Inflammatory macrophage treated with lipopolysaccharide for 4 hours (primary cell): ENCODE measurements around the gene AAMP.
"Not testable (repeated sequence)": the region's sequence is repeated elsewhere in the genome, so short reads cannot be mapped to it uniquely, and the experiment has no call there.

ENCODE experiments used
- DNase-seq: peaks from one replicate; pipeline ENCODE4 v3.0.0-alpha.2; 2020

Gene AAMP

GRCh38 chr2:218273908-218274249 is 3.9 kb upstream of the AAMP start:
- no peak for DNase-seq

- not testable (repeated sequence) for DNase-seq
Observed at GRCh38 chr2:218273214-218273907, 3.4 kb upstream of the AAMP start.

- DNase-seq, result peak; percentile 73
Observed at GRCh38 chr2:218272531-218273212, 2.7 kb upstream of the AAMP start.

- DNase-seq, result no peak
Observed at GRCh38 chr2:218271865-218272530, 2.1 kb upstream of the AAMP start.

GRCh38 chr2:218271487-218271797 is 1.5 kb upstream of the AAMP start:
- DNase-seq, result no peak

GRCh38 chr2:218270721-218271486 is 967 bp upstream of the AAMP start:
- peak; percentile 25 for DNase-seq

- no peak for DNase-seq
Observed at GRCh38 chr2:218267259-218267658, 2.7 kb downstream of the AAMP start.

- no peak for DNase-seq
Observed at GRCh38 chr2:218266316-218266979, 3.5 kb downstream of the AAMP start.

GRCh38 chr2:218265626-218266025 is 4.3 kb downstream of the AAMP start:
- DNase-seq, result no peak

GRCh38 chr2:218264773-218265561 is 5.0 kb downstream of the AAMP start:
- no peak for DNase-seq

- DNase-seq, result peak; percentile 85
Observed at GRCh38 chr2:218263817-218264641, 5.9 kb downstream of the AAMP start.

- DNase-seq, result no peak
Observed at GRCh38 chr2:218262631-218263586, 7.0 kb downstream of the AAMP start.

- DNase-seq, result no peak
Observed at GRCh38 chr2:218262237-218262600, 7.7 kb downstream of the AAMP start.

GRCh38 chr2:218261423-218262236 is 8.3 kb downstream of the AAMP start:
- DNase-seq, result peak; percentile 72

GRCh38 chr2:218260742-218261422 is 9.1 kb downstream of the AAMP start, which contains the start of gene GPBAR1:
Gene GPBAR1 (plus strand): TSS chr2:218261015. CDS start chr2:218262725, 1,710 bp downstream.
- no peak for DNase-seq

GRCh38 chr2:218260166-218260565 is 9.8 kb downstream of the AAMP start:
- no peak for DNase-seq

GRCh38 chr2:218259099-218259961 is 10.6 kb downstream of the AAMP start:
- peak; percentile 85 for DNase-seq
